Endothelial cell of umbilical vein (primary cell): ENCODE data around the gene TIMP4. TPM values are rescaled to one million over a fixed set of nuclear protein-coding genes. Genes with fewer than 3 reads are reported as not detected.

Experiments used
- BruUV-seq: library from RNA; stranded (reverse); fragments of 400-500 nt; replicated peaks from 2 replicates; lab custom pipeline; 2021; lab: Mats Ljungman, UMichigan
- CTCF ChIA-PET: fragments of 300-600, 350-600 bp; sonication (Branson Sonifier 250); formaldehyde crosslinking; loops from one replicate; lab custom pipeline; 2021; ENCODE audit warnings: antibody characterized with exemption, inconsistent platforms; lab: Charles Lee
- POLR2A ChIA-PET: fragments of 300-600, 350-600 bp; sonication (Branson Sonifier 250); formaldehyde crosslinking; loops from one replicate; lab custom pipeline; 2021; ENCODE audit warnings: antibody characterized with exemption, inconsistent platforms; lab: Charles Lee
- DNase-seq: peaks from one replicate; pipeline ENCODE4 v3.0.0-alpha.2; 2011; ENCODE audit warnings: low read depth, low spot score
- FAIRE-seq: peaks from 2 replicates; lab custom pipeline; 2011; peaks lifted over from hg19 to GRCh38; lab: Jason Lieb, UNC
- H2AFZ ChIP-seq: 2 replicates; pipeline ENCODE4 v1.6.0; 2012; ENCODE audit warnings: low read depth, low read length, control low read depth, inconsistent platforms
- H3K27ac ChIP-seq: 2 replicates; pipeline ENCODE4 v1.5.1; 2011; ENCODE audit warnings: low read depth, mild to moderate bottlenecking, control low read depth, low read length, moderate library complexity; ENCODE audit not compliant: insufficient read depth
- H3K27me3 ChIP-seq, 2 experiments: 2 replicates each; pipeline versions ENCODE4 v1.6.0 to v1.6.1; 2011; ENCODE audit warnings: low read length in 2 of 2, mixed read lengths in 1 of 2; ENCODE audit not compliant: control insufficient read depth in 2 of 2, insufficient read depth in 2 of 2
- H3K36me3 ChIP-seq, 2 experiments: 2 replicates in 1 of 2; 3 replicates in 1 of 2; pipeline ENCODE4 v1.5.1; 2011; ENCODE audit warnings: low read length in 2 of 2, mild to moderate bottlenecking in 1 of 2, moderate library complexity in 1 of 2; ENCODE audit not compliant: control insufficient read depth in 2 of 2, insufficient read depth in 2 of 2; ENCODE audit errors: extremely low read depth in 1 of 2
- H3K4me1 ChIP-seq: 3 replicates; pipeline ENCODE4 v1.5.1; 2011; ENCODE audit warnings: mild to moderate bottlenecking, low read length; ENCODE audit not compliant: control insufficient read depth, insufficient read depth; ENCODE audit errors: extremely low read depth
- H3K4me2 ChIP-seq: 2 replicates; pipeline ENCODE4 v1.6.1; 2011; ENCODE audit warnings: low read length, control low read depth, mixed read lengths; ENCODE audit not compliant: insufficient read depth
- H3K4me3 ChIP-seq, 3 experiments: fragments of 200-600 bp in 1 of 3; sonication (generic), shearing (Covaris generic) in 1 of 3; replicated peaks in 1 of 3; 2 replicates each; pipeline ENCODE4 v1.5.1; 2011 to 2016; ENCODE audit warnings: control low read depth in 3 of 3, low read length in 3 of 3, mild to moderate bottlenecking in 2 of 3, inconsistent platforms in 1 of 3, low read depth in 1 of 3, moderate library complexity in 1 of 3; ENCODE audit not compliant: insufficient read depth in 1 of 3
- H3K79me2 ChIP-seq: 2 replicates; pipeline ENCODE4 v1.6.0; 2012; ENCODE audit warnings: low read length, inconsistent platforms; ENCODE audit not compliant: control insufficient read depth, insufficient read depth
- H3K9ac ChIP-seq: replicated peaks from 2 replicates; pipeline ENCODE3; 2011; ENCODE audit warnings: low read length, control low read depth; ENCODE audit not compliant: insufficient read depth; ENCODE audit errors: extremely low read depth
- H3K9me1 ChIP-seq: replicated peaks from 3 replicates; pipeline ENCODE4 v1.6.0; 2011; ENCODE audit warnings: mild to moderate bottlenecking, low read length; ENCODE audit not compliant: control insufficient read depth, insufficient read depth; ENCODE audit errors: extremely low read depth
- H3K9me3 ChIP-seq: replicated peaks from 2 replicates; pipeline ENCODE4 v1.5.1; 2012; ENCODE audit warnings: low read length, inconsistent platforms; ENCODE audit not compliant: control insufficient read depth, insufficient read depth
- H4K20me1 ChIP-seq: replicated peaks from 2 replicates; pipeline ENCODE3; 2011; ENCODE audit warnings: mild to moderate bottlenecking, low read length; ENCODE audit not compliant: control insufficient read depth, insufficient read depth; ENCODE audit errors: extremely low read depth
- CTCF ChIP-seq, 2 donors: IDR thresholded peaks; 1 replicate in 1 of 2; 2 replicates in 1 of 2; pipeline ENCODE4 v1.5.1; 2011; ENCODE audit warnings: low read length in 2 of 2, mild to moderate bottlenecking in 2 of 2, moderate library complexity in 2 of 2, control low read depth in 1 of 2, inconsistent platforms in 1 of 2, low read depth in 1 of 2; ENCODE audit not compliant: insufficient read depth in 1 of 2; ENCODE audit errors: extremely low read depth in 1 of 2
- EZH2 ChIP-seq: IDR thresholded peaks from 2 replicates; pipeline ENCODE4 v1.6.1; 2012; ENCODE audit warnings: borderline replicate concordance, low read depth, mild to moderate bottlenecking, moderate library complexity, low read length, inconsistent platforms; ENCODE audit not compliant: severe bottlenecking
- FOS ChIP-seq: IDR thresholded peaks from 2 replicates; pipeline ENCODE4 v1.6.1; 2011; ENCODE audit warnings: mild to moderate bottlenecking, low read length, moderate library complexity, borderline replicate concordance; ENCODE audit not compliant: insufficient read depth
- GATA2 ChIP-seq: IDR thresholded peaks from 2 replicates; pipeline ENCODE4 v1.7.0; 2011; ENCODE audit warnings: low read depth, mild to moderate bottlenecking, moderate library complexity, mixed read lengths, low read length; ENCODE audit not compliant: insufficient read length, insufficient read depth
- JUN ChIP-seq: IDR thresholded peaks from 2 replicates; pipeline ENCODE4 v1.6.1; 2011; ENCODE audit warnings: borderline replicate concordance, low read depth; ENCODE audit not compliant: insufficient read length, insufficient read depth
- MYC ChIP-seq: IDR thresholded peaks from one replicate; pipeline ENCODE4 v1.6.1; 2011; ENCODE audit warnings: mild to moderate bottlenecking, low read depth, low read length
- POLR2A ChIP-seq: IDR thresholded peaks from 2 replicates; pipeline ENCODE4 v1.6.1; 2012; ENCODE audit warnings: low read depth, mild to moderate bottlenecking, control low read depth, low read length
- POLR2AphosphoS5 ChIP-seq: IDR thresholded peaks from 2 replicates; pipeline ENCODE4 v1.6.1; 2012; ENCODE audit warnings: low read depth, mild to moderate bottlenecking, control low read depth, low read length, moderate library complexity; ENCODE audit not compliant: insufficient read depth
- dilution Hi-C: fragments of 300-500 bp; cut with MboI; formaldehyde crosslinking; loops from one replicate; pipeline ENCODE4 v1.15.0; 2019; ENCODE audit warnings: low sequenced_read_pairs; ENCODE audit not compliant: extremely low pct_ligation_motif_present
- intact Hi-C: fragments of 100-400 bp; cut with micrococcal nuclease; formaldehyde crosslinking; loops from one replicate; pipeline ENCODE4 v1.10.0; 2022
- polyA plus RNA-seq, 4 experiments: library from polyadenylated mRNA; depleted of rRNA in 3 of 4; stranded (reverse) in 3 of 4; unstranded in 1 of 4; fragments of >200 nt; gene quantifications; 2 replicates each; pipeline versions ENCODE4 v1.2.1 to v1.2.3, GENCODE V29; 2011 to 2012; ENCODE audit warnings: missing spikeins in 1 of 4
- total RNA-seq: library from RNA; stranded (reverse); gene quantifications from 2 replicates; pipeline ENCODE4 v1.2.3, GENCODE V29; 2021
- TF ChIP-seq, protein P1 (sequence below): IDR thresholded peaks from 2 replicates; pipeline ENCODE4 v1.6.1; 2011; ENCODE audit not compliant: insufficient read depth, insufficient read length

TIMP4 gene
- total and polyA plus RNA-seq, 2 donors (not counting 3 experiments of a cell fraction or from before 2014, with no cell fraction given), result 0.07 to 0.40 TPM

- Histone ChIP-seq H2AFZ (no peak overlapping the region), H3K27ac (no peak overlapping the region), H3K4me1 (peaks cover 23% of the 10 kb centered on the region), H4K20me1 (no peaks in the 10 kb centered on the region), H3K9ac (no peak overlapping the region), H3K9me1 (no peaks in the 10 kb centered on the region), H3K36me3 (no peaks in the 10 kb centered on the region), H3K27me3 (no peaks in the 10 kb centered on the region), H3K9me3 (no peaks in the 10 kb centered on the region), H3K4me3 (no peak overlapping the region), H3K79me2 (no peaks in the 10 kb centered on the region), H3K4me2 (no peak overlapping the region)
- dilution Hi-C loops (no loop called here), intact Hi-C loops (no loop called here)
- BruUV-seq, result no TSS peak
- CTCF ChIA-PET, result interaction anchor here (1.0 to 1.9 kb wide), 4 partner anchors 9 to 283 kb away, joined by 3 to 6 read pairs (median 4); no protein-coding TSS in a partner anchor
- DNase-seq (no peak), FAIRE-seq (no peak)
- TF ChIP-seq GATA2 (no peak), FOS (no peak), POLR2A (no peak), JUN (no peak), EZH2 (no peak), POLR2AphosphoS5 (no peak), CTCF (IDR thresholded peaks at IDR 0.05; ENCODE audit: extremely low read depth in 1 of 2, insufficient read depth in 1 of 2, low read depth in 1 of 2, low read length in 2 of 2) (no peak), MYC (no peak)
- TF ChIP-seq, protein P1, sequence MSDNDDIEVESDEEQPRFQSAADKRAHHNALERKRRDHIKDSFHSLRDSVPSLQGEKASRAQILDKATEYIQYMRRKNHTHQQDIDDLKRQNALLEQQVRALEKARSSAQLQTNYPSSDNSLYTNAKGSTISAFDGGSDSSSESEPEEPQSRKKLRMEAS, result no peak
- POLR2A ChIA-PET, result no interaction called here
Observed at GRCh38 chr3:12196684-12197083, 38.0 kb upstream of the TIMP4 start.
